Prostate gland (tissue), 2 donors: ENCODE measurements around the gene PINLYP. TPM values are rescaled to one million over a fixed set of nuclear protein-coding genes. Genes with fewer than 3 reads are reported as not detected.

ENCODE experiments used
- DNase-seq: peaks from one replicate; pipeline ENCODE4 v3.0.0-alpha.2; 2019; ENCODE audit warnings: low spot score
- H3K27ac ChIP-seq, 2 donors: fragments of 200-600 bp; sonication (generic); 2 replicates each; pipeline ENCODE4 v1.5.1; 2017 to 2019
- H3K27me3 ChIP-seq: fragments of 200-600 bp; sonication (generic); replicated peaks from 2 replicates; pipeline ENCODE4 v1.5.1; 2019; ENCODE audit not compliant: insufficient read depth
- H3K36me3 ChIP-seq, 2 donors: fragments of 200-600 bp; sonication (generic); 1 replicate in 1 of 2; 2 replicates in 1 of 2; pipeline versions ENCODE4 v1.5.1 to v1.8.1; 2017 to 2019
- H3K4me1 ChIP-seq: fragments of 200-600 bp; sonication (generic); replicated peaks from 2 replicates; pipeline ENCODE4 v1.5.1; 2019
- H3K4me3 ChIP-seq, 2 donors: fragments of 200-600 bp; sonication (generic); 2 replicates each; pipeline ENCODE4 v1.5.1; 2017 to 2019
- H3K9me3 ChIP-seq: fragments of 200-600 bp; sonication (generic); 2 replicates; pipeline ENCODE4 v1.5.1; 2017
- POLR2A ChIP-seq: fragments of 450-650 bp; IDR thresholded peaks from one replicate; pipeline ENCODE4 v1.6.1; 2016; ENCODE audit warnings: antibody characterized with exemption, mild to moderate bottlenecking
- POLR2AphosphoS5 ChIP-seq: sonication (generic); formaldehyde crosslinking; IDR thresholded peaks from one replicate; pipeline ENCODE4 v1.6.1; 2017; ENCODE audit warnings: antibody characterized with exemption
- WGBS: methylation state at CpG from one replicate; pipeline ENCODE4 v1.1.5; 2018; 5-methylcytosine and 5-hydroxymethylcytosine counted together
- intact Hi-C: fragments of 100-400 bp; cut with DNase I; formaldehyde crosslinking; loops from one replicate; pipeline ENCODE4 v1.14.2; 2022
- total RNA-seq, 2 donors: library from RNA; depleted of rRNA; stranded (reverse); fragments of >200 nt; gene quantifications; one replicate each; pipeline ENCODE4 v1.1.0, GENCODE V29; 2016
- TF ChIP-seq, protein P1 (sequence below), 4 experiments: fragments of 200-600 bp in 2 of 4; fragments of 450-650 bp in 2 of 4; sonication (generic) in 2 of 4; IDR thresholded peaks; 1 replicate in 3 of 4; 2 replicates in 1 of 4; pipeline ENCODE4 v1.5.1; 2016 to 2019; ENCODE audit warnings: antibody characterized with exemption in 4 of 4, mild to moderate bottlenecking in 2 of 4, moderate library complexity in 2 of 4

Gene PINLYP
- total RNA-seq, 2 donors from 2014 or later: 4.8 to 7.8 TPM

DNA sequence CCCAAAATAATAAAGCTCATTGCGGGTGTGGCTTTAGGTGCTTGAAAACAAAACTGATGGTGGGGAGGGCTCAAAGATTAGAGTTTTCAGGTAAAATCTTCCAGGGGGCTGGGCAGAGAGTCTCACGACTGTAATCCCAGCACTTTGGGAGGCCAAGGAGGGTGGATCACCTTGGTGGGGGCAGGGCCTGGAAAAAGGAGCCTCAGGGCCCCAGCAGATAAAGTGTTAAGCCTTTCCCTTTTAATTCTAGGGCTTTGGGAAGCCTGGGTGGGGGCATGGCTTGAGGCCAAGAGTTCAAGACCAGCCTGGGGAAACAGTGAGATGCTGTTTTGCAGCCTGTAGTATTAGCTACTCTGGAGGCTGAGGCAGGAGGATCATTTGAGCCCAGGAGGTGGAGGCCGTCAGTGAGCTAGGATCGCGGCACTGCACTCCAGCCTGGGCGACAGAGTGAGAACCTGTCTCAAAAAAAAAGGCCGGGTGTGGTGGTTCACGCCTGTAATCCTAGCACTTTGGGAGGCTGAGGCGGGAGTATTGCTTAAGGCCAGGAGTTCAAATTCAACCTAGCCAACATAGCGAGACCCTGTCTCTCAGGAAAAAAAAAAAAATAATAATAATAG lies 18.6 kb downstream of the PINLYP start:
- 89% methylated on average over 10 of the region's 10 CpGs for whole genome bisulfite sequencing
- Histone ChIP-seq H3K36me3 (peaks cover 0 to 16% of the 10 kb centered on the region in 2 donors), H3K27me3 (no peaks in the 10 kb centered on the region), H3K9me3 (no peaks in the 10 kb centered on the region), H3K27ac (peak overlapping the region; percentile 94 to 97), H3K4me3 (peak overlapping the region in 1 of 2 donors; percentile 59), H3K4me1 (peaks cover 15% of the 10 kb centered on the region)
- TF ChIP-seq POLR2AphosphoS5 (no peak), POLR2A (no peak)
- TF ChIP-seq, protein P1, sequence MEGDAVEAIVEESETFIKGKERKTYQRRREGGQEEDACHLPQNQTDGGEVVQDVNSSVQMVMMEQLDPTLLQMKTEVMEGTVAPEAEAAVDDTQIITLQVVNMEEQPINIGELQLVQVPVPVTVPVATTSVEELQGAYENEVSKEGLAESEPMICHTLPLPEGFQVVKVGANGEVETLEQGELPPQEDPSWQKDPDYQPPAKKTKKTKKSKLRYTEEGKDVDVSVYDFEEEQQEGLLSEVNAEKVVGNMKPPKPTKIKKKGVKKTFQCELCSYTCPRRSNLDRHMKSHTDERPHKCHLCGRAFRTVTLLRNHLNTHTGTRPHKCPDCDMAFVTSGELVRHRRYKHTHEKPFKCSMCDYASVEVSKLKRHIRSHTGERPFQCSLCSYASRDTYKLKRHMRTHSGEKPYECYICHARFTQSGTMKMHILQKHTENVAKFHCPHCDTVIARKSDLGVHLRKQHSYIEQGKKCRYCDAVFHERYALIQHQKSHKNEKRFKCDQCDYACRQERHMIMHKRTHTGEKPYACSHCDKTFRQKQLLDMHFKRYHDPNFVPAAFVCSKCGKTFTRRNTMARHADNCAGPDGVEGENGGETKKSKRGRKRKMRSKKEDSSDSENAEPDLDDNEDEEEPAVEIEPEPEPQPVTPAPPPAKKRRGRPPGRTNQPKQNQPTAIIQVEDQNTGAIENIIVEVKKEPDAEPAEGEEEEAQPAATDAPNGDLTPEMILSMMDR (IDR thresholded peaks at IDR 0.05): no peak
- DNase-seq: no peak
- intact Hi-C loops: loop anchor here (2.0 kb wide), 1 partner anchor 59 kb away; no protein-coding TSS in a partner anchor

DNA sequence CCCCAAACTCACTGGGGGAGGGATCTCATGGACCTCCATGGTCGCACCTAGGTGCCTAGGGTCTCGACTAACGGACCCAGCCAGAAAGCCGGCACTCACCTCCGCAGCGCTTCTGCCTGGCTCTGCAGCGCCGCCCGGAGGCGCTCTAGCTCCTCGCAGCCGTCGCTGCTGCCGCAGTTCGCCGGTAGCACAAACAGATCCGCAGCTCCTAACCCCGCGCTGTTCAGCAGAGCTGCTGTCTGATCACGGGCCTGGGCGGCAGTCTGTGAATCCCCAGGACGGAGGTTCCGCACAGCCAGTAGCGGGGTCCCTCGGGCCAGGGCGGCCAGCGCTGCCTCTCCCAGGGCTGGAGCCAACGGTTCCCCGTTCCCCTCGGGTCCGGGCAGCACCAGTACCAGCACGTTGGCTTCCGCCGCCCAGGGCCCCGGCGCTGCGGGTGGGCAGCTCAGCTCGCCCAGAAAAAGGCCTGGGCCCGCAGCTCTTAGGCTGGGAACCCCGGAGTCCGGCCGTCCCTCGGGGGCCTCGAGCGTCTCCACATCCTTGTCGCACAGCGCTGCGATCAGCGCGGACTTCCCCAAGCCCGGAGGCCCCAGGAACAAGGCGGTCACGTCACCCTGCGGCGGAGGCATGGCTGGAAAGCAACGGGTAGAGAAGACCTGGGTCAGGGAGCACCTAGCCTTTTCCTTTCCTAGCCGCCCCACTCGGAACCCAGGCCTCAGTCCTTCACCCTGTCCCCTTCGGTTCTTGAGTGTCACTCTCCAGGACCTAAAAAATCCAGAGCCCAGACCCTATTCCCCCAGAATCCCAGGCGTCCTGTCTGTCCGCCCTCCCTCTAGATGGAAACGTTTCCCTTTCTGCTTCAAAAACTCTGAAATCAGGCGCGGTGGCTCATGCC lies 19.4 kb downstream of the PINLYP start:
- peak; percentile 43 for DNase-seq
- Histone ChIP-seq H3K4me1 (peaks cover 21% of the 10 kb centered on the region), H3K9me3 (no peaks in the 10 kb centered on the region), H3K4me3 (peak overlapping the region; percentile 32 to 59), H3K27me3 (no peaks in the 10 kb centered on the region), H3K27ac (peak overlapping the region; percentile 94 to 97), H3K36me3 (peaks cover 0 to 16% of the 10 kb centered on the region in 2 donors)
- TF ChIP-seq POLR2A (no peak), POLR2AphosphoS5 (peak; percentile 17)
- TF ChIP-seq, protein P1 (IDR thresholded peaks at IDR 0.05): peak; percentile 21 to 84 (median 72)
- intact Hi-C loops: loop anchor here (2.0 kb wide), 1 partner anchor 60 kb away; no protein-coding TSS in a partner anchor
- WGBS: 2% methylated on average over 50 of the region's 64 CpGs

DNA sequence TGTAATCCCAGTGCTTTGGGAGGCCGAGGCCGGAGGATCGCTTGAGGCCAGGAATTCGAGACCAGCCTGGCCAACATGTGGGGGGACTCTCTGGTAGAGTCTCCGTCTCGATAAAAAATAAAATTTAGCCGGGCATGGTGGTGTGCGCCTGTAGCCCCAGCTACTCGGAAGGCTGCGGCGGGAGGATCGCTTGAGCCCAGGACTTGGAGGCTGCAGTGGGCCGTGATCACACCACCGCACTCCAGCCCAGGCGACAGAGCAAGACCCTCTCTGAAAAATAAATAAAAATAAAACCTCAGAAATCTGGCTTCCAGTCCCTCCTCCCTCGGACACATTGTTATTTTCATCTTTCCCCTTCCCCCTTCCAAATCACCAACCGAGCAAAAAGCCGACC lies 20.0 kb downstream of the PINLYP start:
- no peaks in the 10 kb centered on the region for H3K9me3 ChIP-seq
- intact Hi-C loops: loop anchor here (2.0 kb wide), 1 partner anchor 61 kb away; no protein-coding TSS in a partner anchor
- peak overlapping the region; percentile 32 to 59 for H3K4me3 ChIP-seq
- no peak for DNase-seq
- peaks cover 24% of the 10 kb centered on the region for H3K4me1 ChIP-seq
- peak overlapping the region; percentile 94 to 97 for H3K27ac ChIP-seq
- TF ChIP-seq, protein P1 (IDR thresholded peaks at IDR 0.05): no peak
- TF ChIP-seq POLR2AphosphoS5 (no peak), POLR2A (no peak)
- peaks cover 0 to 16% of the 10 kb centered on the region in 2 donors for H3K36me3 ChIP-seq
- WGBS: under 1% methylated on average over 18 of the region's 18 CpGs
- no peaks in the 10 kb centered on the region for H3K27me3 ChIP-seq

DNA sequence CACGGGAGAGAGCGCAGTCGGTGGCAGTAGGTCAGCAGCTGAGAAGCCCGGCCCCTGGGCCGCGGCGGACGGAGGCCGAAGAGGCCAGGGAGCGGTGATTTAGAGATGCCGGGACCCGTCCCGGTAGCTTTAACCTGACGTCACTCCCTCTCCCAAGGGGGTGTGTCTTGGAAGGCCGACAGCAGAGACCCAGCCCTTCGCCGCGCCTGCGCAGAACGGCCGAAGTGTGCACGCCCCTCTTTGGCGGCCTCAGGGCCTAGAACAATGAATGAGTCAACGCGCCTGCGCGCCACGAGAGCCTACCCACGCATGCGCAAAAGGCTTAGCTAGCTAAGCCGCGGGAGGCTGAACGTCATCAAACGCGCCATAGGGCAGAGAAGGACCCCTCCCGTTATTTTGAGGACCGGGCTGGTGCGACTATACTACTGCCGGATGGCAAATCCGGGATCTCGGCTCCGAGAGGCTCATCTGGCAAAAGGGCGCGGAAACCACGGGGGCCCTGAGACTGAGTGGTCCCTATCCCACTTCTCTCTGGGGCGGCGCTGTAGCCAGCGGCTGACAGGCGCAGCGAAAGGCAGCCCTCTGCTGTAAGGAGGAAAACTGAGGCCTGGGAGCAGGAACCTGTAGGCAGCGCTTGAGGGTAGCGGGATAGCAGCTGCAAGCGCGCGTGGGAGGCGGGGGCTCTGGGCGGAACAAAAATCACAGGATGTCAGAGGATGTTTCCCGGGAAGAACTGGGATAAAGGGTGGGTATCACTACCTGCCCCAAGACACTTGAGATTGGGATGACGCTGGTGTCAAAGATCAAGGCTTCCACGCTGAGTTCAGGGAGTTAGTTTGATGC lies 20.6 kb downstream of the PINLYP start, which contains the start of the genes IRGQ and ZNF576:
Gene IRGQ, minus strand, starts transcription at position 136 of the 843 bp plus-strand sequence. CDS start 796 bp downstream, outside the sequence.
Gene ZNF576, plus strand, starts transcription at position 597 of the 843 bp plus-strand sequence. CDS start 514 bp downstream, outside the sequence.
- H3K36me3 ChIP-seq: peaks cover 0 to 16% of the 10 kb centered on the region in 2 donors
- intact Hi-C loops: loop anchor here (1.0 to 2.0 kb wide), 2 partner anchors 21 to 61 kb away; partner anchors contain the start of genes PINLYP and XRCC1
- peak within 1 kb of the TSS; percentile 32 to 59 for H3K4me3 ChIP-seq
- TF ChIP-seq POLR2AphosphoS5: peak; percentile 100
- TF ChIP-seq, protein P1 (IDR thresholded peaks at IDR 0.05): peak in 1 of 4 experiments; percentile 26
- TF ChIP-seq POLR2A: peak; percentile 96
- WGBS: under 1% methylated on average over 60 of the region's 60 CpGs
- no peaks in the 10 kb centered on the region for H3K27me3 ChIP-seq
- H3K4me1 ChIP-seq: peaks cover 28% of the 10 kb centered on the region
- H3K9me3 ChIP-seq: no peaks in the 10 kb centered on the region
- H3K27ac ChIP-seq: peak within 1 kb of the TSS; percentile 94 to 97
- DNase-seq: peak; percentile 100
